Islet precursor cell (in vitro differentiated cells): ENCODE measurements around the gene SMAP2.

Experiments used
- DNase-seq: peaks from one replicate; pipeline ENCODE4 v3.0.0-alpha.2; 2018

SMAP2 gene

DNA sequence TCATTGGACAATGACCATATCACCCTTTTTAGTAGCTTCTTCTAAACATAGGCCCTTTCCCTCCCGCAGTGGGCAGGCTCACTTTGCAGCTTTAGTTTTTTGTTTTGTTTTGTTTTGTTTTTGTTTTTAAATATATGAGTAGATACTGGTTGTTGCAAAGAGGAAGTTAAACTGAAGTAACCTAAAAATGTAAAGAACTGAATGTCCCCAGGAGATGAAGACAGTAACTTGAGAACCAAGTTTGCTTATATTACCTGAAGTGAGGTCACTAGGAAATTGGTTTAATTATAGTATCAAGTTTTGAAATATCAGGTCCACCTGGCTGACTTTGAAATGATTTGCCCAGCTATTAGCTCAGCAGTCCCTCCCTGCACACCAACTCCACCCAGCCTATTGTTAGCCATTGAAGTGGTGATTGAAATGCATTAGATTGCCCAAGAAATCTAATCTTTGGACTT lies 18.2 kb downstream of the SMAP2 start:
- no peak for DNase-seq

GRCh38 chr1:40392221-40392620 lies 18.7 kb downstream of the SMAP2 start:
- DNase-seq: peak; percentile 85

DNA sequence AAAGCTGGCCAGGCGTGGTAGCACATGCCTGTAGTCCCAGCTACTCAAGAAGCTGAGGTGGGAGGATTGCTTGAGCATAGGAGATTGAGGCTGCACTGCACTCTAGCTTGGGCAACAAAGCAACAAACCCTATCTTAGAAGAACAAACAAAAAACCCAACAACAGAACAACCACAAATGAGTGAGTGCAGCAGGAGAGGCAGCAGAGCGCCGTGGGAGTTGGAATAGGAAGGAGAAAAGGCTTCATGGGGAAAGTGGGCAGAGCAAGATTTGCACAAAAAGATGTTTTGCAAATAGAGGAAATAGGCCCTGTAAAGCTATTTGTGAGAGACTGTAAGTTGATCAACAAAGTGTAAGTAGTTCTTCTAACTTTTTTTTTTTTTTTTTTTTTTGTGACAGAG lies 19.6 kb downstream of the SMAP2 start:
- DNase-seq: no peak

DNA sequence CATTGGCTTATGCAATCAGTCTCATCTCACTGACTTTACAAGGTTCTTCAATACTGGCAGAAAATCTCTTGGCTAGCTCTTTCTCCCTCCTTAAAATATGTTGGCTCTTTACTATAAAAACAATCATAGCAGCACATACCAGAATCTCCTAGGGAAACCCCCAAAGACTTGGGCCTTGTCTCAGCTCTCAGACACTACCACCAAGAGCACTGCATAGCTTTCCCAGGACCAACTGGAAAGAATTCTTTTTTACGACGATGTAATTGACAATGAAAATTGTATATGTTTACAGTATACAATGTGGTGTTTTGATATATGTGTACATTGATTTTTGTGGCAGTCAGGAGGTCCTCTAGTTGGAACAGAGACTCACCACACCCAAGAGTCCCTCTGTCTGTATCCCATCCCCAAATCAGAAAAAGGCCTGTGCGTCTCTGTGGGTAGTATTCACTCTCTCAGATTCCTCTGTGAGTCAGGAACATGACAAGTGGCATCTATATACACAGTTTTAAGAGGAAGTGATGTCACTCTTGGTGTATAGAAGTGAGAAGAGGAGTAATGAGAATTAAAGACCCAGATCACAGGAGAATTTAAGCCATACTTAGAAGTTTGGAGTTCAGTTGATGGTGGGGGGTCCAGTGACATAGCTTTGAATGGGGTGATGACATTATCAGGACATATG lies 21.1 kb downstream of the SMAP2 start:
- DNase-seq: no peak

GRCh38 chr1:40395190-40396175 lies 22.0 kb downstream of the SMAP2 start:
- no peak for DNase-seq

DNA sequence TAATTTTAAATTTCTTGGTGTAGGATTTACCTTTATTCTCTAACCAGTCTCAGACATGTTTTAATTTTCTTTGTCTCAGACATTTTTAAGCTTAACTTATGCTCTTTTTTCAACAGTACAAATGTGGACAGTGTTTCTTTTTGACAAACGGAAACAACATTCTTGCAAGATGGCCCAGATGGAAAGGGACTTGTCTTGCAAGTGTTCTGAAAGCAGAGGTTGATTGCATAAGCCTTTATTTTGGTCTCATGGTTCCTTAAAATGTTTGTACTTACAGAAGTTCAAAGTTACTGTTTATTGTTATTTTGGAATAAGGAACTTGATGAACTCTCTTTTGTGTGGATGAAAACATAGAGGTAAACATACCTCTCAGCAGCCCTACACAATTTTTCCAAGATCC lies 22.9 kb downstream of the SMAP2 start:
- DNase-seq: no peak

GRCh38 chr1:40397258-40397657 lies 23.7 kb downstream of the SMAP2 start:
- no peak for DNase-seq

DNA sequence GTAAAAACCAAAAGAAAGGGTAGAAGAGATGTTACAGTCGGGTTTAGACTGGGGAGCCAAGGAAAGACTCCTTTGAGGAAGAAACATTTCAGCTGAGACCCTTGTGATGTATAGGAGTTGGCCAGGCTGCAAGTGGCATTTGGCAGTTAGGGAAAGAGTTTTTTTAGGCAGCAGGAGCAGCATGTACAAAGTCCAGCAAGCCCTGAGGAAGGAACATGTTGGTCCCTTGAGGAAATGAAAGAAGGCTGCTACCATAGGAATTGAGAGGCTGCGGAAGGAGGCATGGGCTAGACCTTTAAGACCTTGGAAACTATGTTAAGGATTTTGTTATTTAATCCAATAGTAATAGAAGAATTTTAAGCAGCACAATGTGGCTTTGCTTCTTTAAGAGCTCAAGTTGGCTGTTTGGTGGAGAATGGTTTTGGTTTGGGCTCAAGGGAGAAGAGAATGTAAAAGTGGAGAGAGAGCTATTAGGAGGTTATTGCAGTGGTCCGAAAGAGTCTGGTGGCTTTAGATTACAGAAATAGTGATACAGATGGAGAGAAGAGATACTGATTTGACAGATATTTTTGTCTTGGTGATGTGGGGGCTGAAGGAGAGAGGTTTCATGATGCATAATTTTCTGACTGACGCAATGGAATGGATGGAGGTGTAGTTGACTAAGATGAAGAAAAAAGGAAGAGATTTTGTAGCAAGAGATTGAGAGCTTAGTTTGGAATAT lies 26.6 kb downstream of the SMAP2 start:
- DNase-seq: no peak

DNA sequence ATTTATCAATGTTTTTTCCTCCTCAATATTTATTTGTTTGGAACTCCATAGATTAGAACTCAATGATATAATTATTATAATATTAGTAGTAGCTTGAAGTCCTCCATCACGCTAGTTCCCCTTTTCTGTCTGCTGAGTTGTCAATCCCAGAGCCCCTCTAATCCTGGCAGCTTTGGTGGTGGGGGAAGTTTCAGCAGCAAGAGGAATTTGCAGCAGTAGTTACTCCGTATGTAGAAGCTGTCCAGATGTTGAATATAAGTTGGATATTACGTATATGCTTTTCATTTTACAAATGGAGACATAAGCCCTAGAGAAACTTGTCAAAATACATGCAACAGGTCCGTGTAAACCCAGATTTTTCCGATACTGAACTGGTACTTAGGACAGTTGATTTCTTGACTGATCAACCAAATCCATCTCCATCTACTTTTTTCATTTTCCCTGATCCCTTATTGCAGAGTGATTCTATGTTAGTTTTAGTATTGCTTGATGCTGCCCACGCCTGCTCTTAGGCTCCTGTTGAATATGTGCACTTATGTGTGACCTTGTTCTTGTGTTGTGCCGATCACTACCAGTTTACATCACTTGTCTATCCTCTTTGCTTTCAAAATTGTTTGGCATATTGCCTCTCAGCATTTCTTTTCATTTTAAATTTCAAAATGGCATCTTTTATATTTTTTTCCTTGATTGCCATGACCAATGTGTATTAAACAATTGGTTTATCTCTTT lies 28.1 kb downstream of the SMAP2 start:
- DNase-seq: no peak

GRCh38 chr1:40404670-40405462 lies 31.3 kb downstream of the SMAP2 start:
- DNase-seq: no peak

GRCh38 chr1:40405812-40406211 lies 32.3 kb downstream of the SMAP2 start:
- DNase-seq: no peak

DNA sequence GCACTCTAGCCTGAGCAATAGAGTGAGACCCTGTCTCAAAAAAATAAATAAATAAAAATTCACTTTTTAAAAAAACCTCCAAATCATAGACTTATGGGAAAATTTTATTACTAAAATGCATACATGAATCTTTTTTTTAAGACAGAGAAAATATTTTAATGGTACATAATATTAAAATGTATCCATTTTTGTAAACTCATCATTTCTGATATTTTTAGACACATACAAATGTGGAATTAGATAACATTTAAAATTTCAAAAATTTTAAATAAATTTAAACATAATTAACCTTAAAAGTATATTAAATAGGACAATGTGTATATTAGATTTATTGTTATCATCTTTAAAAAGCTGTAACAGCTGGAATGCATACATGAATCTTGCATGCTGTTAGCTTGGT lies 33.9 kb downstream of the SMAP2 start:
- no peak for DNase-seq

DNA sequence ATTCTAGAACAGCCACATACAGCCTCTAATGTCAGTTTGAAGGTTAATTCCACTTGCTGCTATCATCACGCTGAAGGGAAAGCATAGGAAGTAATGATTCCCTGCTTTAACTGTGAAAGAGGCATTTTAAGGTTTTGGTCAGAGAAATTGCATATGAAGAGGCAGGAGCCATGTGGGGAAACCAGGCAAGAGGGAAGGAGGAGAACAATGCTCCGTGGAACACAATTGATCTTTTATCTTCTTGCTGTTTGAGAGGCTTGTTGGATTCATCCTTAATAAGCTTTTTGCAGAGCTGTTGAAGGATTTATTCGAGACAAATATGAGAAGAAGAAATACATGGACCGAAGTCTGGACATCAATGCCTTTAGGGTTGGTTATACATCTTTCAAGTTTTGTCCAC lies 35.9 kb downstream of the SMAP2 start:
- no peak for DNase-seq

DNA sequence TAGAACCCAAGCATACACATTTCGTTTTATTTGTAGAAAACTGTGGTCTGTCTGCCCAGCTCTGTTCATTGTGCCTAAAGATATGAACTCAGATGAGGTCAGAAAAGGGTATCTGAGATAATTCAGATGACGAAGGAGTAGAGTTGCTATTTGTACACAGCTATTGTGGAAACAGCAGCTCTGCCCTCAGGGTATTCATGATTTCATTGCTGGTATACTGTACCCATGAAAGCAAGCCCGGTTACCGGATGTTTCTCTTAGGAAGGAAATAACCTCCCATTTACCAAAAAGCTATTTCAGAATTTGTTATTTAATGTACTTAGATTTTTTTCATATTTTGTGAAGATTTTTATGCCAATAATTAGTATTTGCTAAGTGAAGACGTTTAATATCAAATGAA lies 37.8 kb downstream of the SMAP2 start:
- DNase-seq: no peak

- DNase-seq: no peak
Observed at GRCh38 chr1:40411843-40412242, 38.3 kb downstream of the SMAP2 start.

DNA sequence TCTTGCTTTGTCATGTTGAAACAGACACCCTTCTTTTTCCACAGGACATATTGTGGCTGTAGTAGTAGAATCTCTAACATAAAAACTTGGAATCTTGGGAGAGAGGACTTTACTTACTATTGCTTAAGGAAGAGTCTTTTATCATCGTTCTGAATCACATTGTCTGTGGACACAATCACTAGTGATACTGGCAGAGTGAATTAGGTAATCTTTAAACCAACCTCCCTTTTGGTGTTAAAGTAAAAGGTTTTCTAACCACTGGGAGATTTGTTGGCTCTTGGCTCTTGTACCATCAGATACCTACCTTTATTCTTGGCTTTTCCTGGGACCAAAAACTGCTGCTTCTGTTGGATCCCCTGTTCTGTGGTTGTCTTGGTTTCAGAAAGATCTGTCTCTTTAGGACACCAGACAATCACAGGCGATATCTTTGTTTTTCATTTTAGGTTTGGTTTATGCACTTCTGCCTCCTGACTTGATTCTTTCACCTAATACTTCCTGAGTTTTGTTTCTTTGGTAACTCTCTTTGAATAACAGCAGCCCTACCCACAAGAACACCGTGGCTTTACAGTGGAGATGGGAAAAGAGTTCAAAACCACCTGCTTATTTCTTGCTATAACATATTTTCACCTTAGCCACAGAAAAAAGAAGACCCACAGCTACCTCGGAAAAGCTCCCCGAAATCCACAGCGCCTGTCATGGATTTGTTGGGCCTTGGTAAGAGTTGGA lies 40.2 kb downstream of the SMAP2 start:
- DNase-seq: no peak

GRCh38 chr1:40414331-40414730 lies 40.8 kb downstream of the SMAP2 start:
- no peak for DNase-seq

DNA sequence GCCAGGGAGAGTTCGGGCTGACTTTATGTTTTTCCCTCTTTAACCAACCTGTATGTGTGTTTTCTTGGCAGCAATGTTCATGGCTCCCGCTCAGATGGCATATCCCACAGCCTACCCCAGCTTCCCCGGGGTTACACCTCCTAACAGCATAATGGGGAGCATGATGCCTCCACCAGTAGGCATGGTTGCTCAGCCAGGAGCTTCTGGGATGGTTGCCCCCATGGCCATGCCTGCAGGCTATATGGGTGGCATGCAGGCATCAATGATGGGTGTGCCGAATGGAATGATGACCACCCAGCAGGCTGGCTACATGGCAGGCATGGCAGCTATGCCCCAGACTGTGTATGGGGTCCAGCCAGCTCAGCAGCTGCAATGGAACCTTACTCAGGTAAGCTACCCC lies 43.2 kb downstream of the SMAP2 start:
- DNase-seq: no peak

- no peak for DNase-seq
Observed at GRCh38 chr1:40421431-40422384, 48.2 kb downstream of the SMAP2 start.
